HuH-7.5 (cell line): ENCODE results near the gene ZNF837.
"Not testable (repeated sequence)": the region's sequence is repeated elsewhere in the genome, so short reads cannot be mapped to it uniquely, and the experiment has no call there.

Source experiments
- DNase-seq: peaks from one replicate; pipeline ENCODE4 v3.0.0; 2011; ENCODE audit warnings: low spot score

ZNF837 gene

DNA sequence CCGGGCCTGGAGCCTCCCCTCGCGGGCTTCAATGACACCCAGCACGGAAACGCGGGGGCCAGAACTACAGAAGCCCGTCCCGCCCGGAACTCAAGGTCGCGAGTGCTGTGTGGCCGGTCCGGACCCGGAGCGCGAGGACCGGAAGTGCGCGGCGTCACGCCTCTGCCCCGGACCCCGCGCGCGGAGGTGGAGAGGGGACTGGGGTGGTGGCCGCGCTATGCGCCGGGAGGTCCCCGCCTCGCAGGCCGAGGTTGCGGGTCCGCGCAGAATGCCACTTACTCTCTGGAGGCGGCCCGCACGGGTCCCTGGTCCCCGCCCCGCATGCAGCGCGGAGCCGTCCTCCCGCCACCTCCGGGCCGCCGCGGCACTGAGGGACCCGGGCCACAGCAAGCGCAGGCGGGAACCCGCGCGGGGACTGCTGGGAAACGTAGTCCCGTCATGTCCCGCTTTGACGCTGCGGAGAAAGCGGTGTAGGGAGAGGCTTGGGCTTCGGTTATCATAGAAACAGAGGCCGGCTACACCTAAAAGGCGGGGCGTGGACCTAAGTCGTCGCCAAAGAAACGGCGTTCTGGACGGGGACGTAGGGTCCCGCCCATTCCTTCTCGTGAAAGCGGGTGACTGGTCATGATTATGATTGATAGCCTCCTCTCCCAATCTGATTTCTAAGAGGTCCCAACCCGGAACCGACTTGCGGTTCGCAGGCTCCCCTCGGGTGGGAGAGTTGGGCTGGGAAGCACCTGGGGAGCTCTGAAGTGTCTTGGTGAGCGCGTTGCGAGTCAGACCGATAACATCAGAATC lies at the start of gene ZNF837:
TSS of gene ZNF837 (minus strand) at position 369 of the 798 bp plus-strand sequence. CDS start 11,698 bp downstream, outside the sequence.
- peak; percentile 97 for DNase-seq

- DNase-seq, result no peak
Observed at GRCh38 chr19:58429745-58430144, 48.9 kb upstream of the ZNF837 start.

- DNase-seq, result no peak
Observed at GRCh38 chr19:58428617-58429016, 47.8 kb upstream of the ZNF837 start.

DNA sequence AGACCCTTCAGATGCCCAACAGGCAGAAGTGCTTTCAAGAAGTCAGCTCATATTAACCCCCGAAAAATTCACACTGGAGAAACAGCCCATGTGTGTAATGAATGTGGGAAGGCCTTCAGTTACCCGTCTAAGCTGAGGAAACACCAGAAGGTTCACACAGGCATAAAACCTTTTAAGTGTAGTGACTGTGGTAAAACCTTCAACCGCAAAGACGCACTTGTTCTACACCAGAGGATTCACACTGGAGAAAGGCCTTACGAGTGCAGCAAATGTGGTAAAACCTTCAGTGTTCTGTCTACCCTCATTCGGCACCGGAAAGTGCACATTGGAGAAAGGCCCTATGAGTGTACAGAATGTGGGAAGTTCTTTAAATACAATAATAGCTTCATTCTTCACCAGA lies 36.2 kb upstream of the ZNF837 start:
- DNase-seq, result no peak

- DNase-seq, result no peak
Observed at GRCh38 chr19:58416604-58417003, 35.8 kb upstream of the ZNF837 start.

GRCh38 chr19:58409010-58409790 lies 28.4 kb upstream of the ZNF837 start:
- peak; percentile 52 for DNase-seq

DNA sequence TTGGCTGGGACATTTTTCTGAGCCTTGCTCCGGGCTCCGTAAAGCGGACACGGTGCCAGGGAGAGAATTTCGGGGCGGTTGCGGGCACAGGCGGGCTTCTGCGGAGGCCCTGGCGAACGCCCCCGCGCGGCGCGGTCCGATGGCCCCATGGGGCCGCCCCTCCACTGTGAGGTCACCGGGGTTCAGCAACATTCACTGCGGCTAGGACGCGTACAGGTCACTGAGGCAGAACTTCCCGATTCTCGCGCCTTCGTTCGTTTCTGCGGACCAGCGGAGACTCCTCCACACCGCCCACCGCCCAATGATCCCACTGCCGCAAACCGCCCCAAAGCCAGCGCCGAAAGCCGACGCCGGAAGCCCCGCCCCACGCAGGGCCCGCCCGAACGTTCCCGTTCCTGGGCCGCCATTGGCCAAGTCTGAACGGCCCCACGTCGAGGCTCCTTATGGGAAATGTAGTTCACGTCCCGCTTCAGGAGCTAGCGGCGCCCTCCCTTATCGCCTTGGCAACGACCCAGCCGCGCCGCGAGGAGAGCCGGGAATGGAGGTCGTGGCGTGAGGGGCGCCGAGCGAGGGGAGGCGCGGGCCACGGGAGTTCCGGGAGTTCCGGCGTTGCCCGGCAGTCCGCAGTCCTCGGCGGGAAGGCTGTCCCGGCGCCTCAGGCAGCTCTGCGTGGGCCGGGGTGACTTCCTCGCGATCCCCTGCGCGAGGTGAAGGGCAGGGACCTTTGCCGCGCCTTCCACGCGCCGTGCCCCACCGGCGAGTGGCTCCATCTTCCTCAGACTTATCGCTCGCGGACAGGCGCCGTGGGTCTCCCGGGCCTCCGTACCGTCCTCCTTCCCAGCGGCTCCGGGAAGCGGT lies 27.6 kb upstream of the ZNF837 start, which contains the start of gene ZNF584:
TSS of gene ZNF584 (plus strand) at position 498 of the 858 bp plus-strand sequence. CDS start 499 bp downstream, outside the sequence.
- DNase-seq, result peak; percentile 93

- DNase-seq, result peak; percentile 43
Observed at GRCh38 chr19:58407658-58408151, 26.9 kb upstream of the ZNF837 start.

DNA sequence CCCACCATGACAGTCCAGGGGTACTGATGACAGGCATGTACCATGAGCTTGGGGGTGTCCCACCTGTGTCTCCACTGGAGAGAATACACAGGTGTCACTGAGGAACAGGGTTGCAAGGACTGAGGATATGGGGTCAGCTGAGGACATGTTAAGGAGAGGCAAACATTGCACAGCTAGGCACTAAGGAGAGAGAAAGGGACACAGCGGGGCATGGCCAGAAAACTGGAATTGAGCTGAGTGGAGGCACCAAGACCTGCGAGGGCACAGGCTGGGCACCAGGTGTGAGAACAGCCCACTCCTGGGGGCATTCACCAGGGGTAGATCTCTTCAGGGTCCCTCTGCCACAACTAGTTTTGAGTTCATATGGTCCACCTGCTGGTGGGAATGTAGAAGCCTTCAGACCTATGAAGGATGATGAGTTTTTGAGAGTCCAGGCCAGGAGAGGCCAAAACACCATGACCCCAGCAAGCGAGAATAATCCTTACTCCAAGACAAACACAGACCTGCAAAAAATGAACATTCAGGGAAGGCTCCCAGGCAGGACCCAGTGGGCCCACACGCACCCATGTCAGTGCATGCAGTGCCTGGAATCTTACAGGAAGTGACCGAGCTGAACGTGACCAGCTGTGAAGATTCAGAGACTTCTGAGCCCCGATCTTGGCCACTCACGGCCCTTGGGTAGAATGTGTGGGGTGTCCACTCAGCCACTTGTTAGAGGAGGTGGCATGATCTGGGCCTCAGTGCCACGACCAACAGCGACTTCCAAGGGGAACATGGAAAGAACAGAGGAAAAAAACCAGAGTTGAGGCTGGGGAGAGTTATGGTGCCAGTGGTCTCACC lies 26.2 kb upstream of the ZNF837 start:
- no peak for DNase-seq

GRCh38 chr19:58403920-58404478 lies 23.2 kb upstream of the ZNF837 start:
- DNase-seq, result not testable (repeated sequence)

- DNase-seq, result peak; percentile 10
Observed at GRCh38 chr19:58401840-58402421, 21.1 kb upstream of the ZNF837 start.

GRCh38 chr19:58400916-58401839 lies 20.3 kb upstream of the ZNF837 start:
- peak; percentile 99 for DNase-seq

DNA sequence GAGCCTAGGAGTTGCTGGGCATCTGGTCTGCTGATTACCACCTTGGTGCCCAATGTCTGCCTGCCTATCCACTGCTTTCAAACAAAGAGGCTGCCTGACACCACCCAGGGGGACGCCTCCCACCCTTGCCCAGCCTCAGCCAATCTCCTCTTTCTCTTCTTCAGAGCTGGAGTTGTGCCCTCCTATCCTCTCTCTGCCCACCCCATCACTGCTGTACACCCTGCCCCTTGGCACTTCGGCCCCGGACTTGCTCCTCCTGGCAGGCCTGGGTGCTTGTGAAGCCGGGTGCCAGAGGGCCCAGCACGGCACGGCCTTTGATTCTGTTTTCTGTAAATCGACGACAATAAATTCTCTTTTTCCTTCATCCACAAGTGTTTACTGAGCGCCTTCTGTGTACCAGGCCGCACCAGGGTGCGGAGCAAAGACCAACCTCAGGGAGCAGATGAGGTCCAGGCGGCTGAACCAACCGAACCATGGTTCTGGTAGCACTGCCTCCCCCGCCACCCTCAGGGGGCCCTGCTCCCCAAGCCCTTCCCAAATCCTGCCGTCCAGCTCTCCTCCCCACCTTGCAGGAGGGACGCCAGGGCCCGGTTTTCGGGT lies 19.6 kb upstream of the ZNF837 start:
- DNase-seq, result peak; percentile 1

- DNase-seq, result peak; percentile 8
Observed at GRCh38 chr19:58399903-58400302, 19.1 kb upstream of the ZNF837 start.

DNA sequence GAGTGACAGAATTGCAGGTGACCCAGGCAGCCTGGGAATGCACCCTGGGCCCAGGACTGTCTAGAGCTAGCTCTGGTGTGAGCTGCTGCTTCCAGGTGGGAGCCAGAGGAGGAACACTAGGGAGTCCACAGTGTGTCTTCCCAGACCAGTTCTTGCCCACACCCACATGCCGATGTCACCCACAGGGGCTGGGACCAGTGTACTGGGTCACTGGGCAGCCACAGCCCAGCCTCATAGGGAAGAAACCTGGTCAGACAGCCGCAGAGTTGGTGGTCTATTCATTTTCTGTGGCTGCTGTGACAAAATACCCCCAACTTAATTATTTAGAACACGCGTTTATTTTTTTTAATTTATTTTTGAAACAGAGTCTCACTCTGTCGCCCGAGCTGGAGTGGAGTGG lies 17.7 kb upstream of the ZNF837 start:
- DNase-seq, result no peak

DNA sequence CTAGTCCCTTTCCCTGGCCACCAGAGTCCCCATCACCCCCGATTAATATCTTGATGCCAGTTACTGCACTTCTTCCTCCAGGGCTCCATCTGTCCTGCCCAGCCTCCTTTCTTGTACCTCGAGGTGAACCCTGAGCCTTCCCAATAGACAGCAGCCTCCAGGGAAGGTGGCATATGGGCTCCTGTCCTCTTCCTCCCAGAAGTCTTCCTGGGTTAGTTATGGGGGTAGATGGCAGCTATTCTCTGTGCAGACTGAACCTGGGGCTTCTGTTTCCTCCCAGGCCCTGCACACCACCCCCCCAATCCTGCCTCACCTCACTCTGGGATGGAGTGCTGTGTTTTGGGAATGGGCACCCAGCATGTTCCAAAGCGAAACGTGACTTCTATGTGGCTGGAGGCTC lies 17.3 kb upstream of the ZNF837 start:
- no peak for DNase-seq

- peak; percentile 20 for DNase-seq
Observed at GRCh38 chr19:58397533-58398037, 16.8 kb upstream of the ZNF837 start.
